Smooth muscle cell (in vitro differentiated cells): Measurements from ENCODE around the gene ST6GAL2. TPM values are rescaled to one million over a fixed set of nuclear protein-coding genes. Genes with fewer than 3 reads are reported as not detected.

Experiments used
- DNase-seq: peaks from one replicate; lab custom pipeline; 2025; ENCODE audit not compliant: unreplicated experiment; lab: John Stamatoyannopoulos, UW
- H2AFZ ChIP-seq: fragments of 200-600 bp; sonication (generic); 2 replicates; pipeline ENCODE4 v1.6.0; 2016; ENCODE audit warnings: antibody characterized with exemption, low read depth, mild to moderate bottlenecking
- H3F3A ChIP-seq: fragments of 200-600 bp; sonication (generic); 2 replicates; pipeline ENCODE4 v1.6.0; 2017; ENCODE audit warnings: antibody characterized with exemption, low read depth
- H3K27ac ChIP-seq: fragments of 200-600 bp; sonication (generic); 2 replicates; pipeline ENCODE4 v1.5.1; 2016; ENCODE audit warnings: low read depth, mild to moderate bottlenecking
- H3K27me3 ChIP-seq: fragments of 200-600 bp; sonication (generic); 2 replicates; pipeline ENCODE4 v1.6.1; 2016; ENCODE audit warnings: low read depth, mild to moderate bottlenecking
- H3K36me3 ChIP-seq: fragments of 200-600 bp; sonication (generic); 2 replicates; pipeline ENCODE4 v1.5.1; 2016; ENCODE audit warnings: low read depth
- H3K4me1 ChIP-seq: fragments of 200-600 bp; sonication (generic); 2 replicates; pipeline ENCODE4 v1.5.1; 2016; ENCODE audit warnings: low read depth
- H3K4me2 ChIP-seq: fragments of 200-600 bp; sonication (generic); 2 replicates; pipeline ENCODE4 v1.6.0; 2016; ENCODE audit warnings: mild to moderate bottlenecking
- H3K4me3 ChIP-seq: fragments of 200-600 bp; sonication (generic); 2 replicates; pipeline ENCODE4 v1.5.1; 2016; ENCODE audit warnings: mild to moderate bottlenecking
- H3K79me2 ChIP-seq: fragments of 200-600 bp; sonication (generic); 2 replicates; pipeline ENCODE4 v1.6.0; 2016; ENCODE audit warnings: low read depth, mild to moderate bottlenecking
- H3K9ac ChIP-seq: fragments of 200-600 bp; sonication (generic); 2 replicates; pipeline ENCODE4 v1.6.0; 2016; ENCODE audit warnings: low read depth
- H3K9me3 ChIP-seq: fragments of 200-600 bp; sonication (generic); replicated peaks from 2 replicates; pipeline ENCODE4 v1.5.1; 2016; ENCODE audit warnings: low read depth
- H4K20me1 ChIP-seq: fragments of 200-600 bp; sonication (generic); 2 replicates; pipeline ENCODE4 v1.6.0; 2016; ENCODE audit warnings: low read depth
- CTCF ChIP-seq: fragments of 200-600 bp; sonication (generic); IDR thresholded peaks from 2 replicates; pipeline ENCODE4 v1.5.1; 2017; ENCODE audit warnings: borderline replicate concordance, mild to moderate bottlenecking, antibody characterized with exemption; ENCODE audit not compliant: insufficient read depth, poor library complexity, severe bottlenecking
- WGBS: methylation state at CpG from one replicate; pipeline ENCODE4 v1.1.7; 2016; ENCODE audit warnings: low lambda C conversion rate; 5-methylcytosine and 5-hydroxymethylcytosine counted together
- polyA plus RNA-seq: library from polyadenylated mRNA; unstranded; fragments of >200 nt; fragmentation: Nextera tagmentation; extraction: Ambion mirVana; gene quantifications from 2 replicates; pipeline ENCODE4 v1.2.1, GENCODE V29; 2016
- total RNA-seq: library from RNA; depleted of rRNA; stranded (reverse); fragments of >200 nt; gene quantifications from 2 replicates; pipeline ENCODE4 v1.2.3, GENCODE V29; 2014

Gene ST6GAL2
- total and polyA plus RNA-seq, 2 experiments from 2014 or later, result 42.5 to 64.6 TPM

GRCh38 chr2:106843001-106843909, 42.7 kb downstream of the ST6GAL2 start:
- Histone ChIP-seq H3K9me3 (no peaks in the 10 kb centered on the region), H3K9ac (no peak overlapping the region), H3K79me2 (peaks cover 35% of the 10 kb centered on the region), H3K27me3 (no peaks in the 10 kb centered on the region), H3K4me1 (peaks cover 12% of the 10 kb centered on the region), H3K4me3 (no peak overlapping the region), H3K36me3 (no peaks in the 10 kb centered on the region), H3K4me2 (no peak overlapping the region), H4K20me1 (peaks cover 71% of the 10 kb centered on the region), H3K27ac (no peak overlapping the region), H3F3A (no peaks in the 10 kb centered on the region), H2AFZ (no peak overlapping the region)
- DNase-seq, result no peak
- TF ChIP-seq CTCF, result no peak
- 98% methylated on average over 63 of the region's 63 CpGs for WGBS

- DNase-seq, result no peak
- Histone ChIP-seq H3K4me2 (no peak overlapping the region), H3K9me3 (no peaks in the 10 kb centered on the region), H3K36me3 (no peaks in the 10 kb centered on the region), H3K4me1 (peaks cover 1% of the 10 kb centered on the region), H3K4me3 (no peak overlapping the region), H4K20me1 (peaks cover 72% of the 10 kb centered on the region), H3K27ac (no peak overlapping the region), H3K27me3 (no peaks in the 10 kb centered on the region), H3K9ac (no peak overlapping the region), H3K79me2 (peaks cover 25% of the 10 kb centered on the region), H3F3A (no peaks in the 10 kb centered on the region), H2AFZ (no peak overlapping the region)
- no peak for TF ChIP-seq CTCF
- WGBS, result 93% methylated on average over 7 of the region's 7 CpGs
Observed at GRCh38 chr2:106841886-106842645, 43.9 kb downstream of the ST6GAL2 start.

- Histone ChIP-seq H3K4me1 (no peaks in the 10 kb centered on the region), H3K9ac (no peak overlapping the region), H3K4me2 (peak overlapping the region; percentile 4), H3K79me2 (peaks cover 13% of the 10 kb centered on the region), H3K9me3 (no peaks in the 10 kb centered on the region), H3K27ac (peak overlapping the region; percentile 1), H3K36me3 (no peaks in the 10 kb centered on the region), H2AFZ (no peak overlapping the region), H4K20me1 (peaks cover 66% of the 10 kb centered on the region), H3K4me3 (no peak overlapping the region), H3F3A (no peaks in the 10 kb centered on the region), H3K27me3 (no peaks in the 10 kb centered on the region)
- no peak for TF ChIP-seq CTCF
- 88% methylated on average over 2 of the region's 2 CpGs for WGBS
- no peak for DNase-seq
Observed at GRCh38 chr2:106840818-106841217, 45.1 kb downstream of the ST6GAL2 start.
